ENCODE results near the gene TDRD10. TPM values are rescaled to one million over a fixed set of nuclear protein-coding genes. Genes with fewer than 3 reads are reported as not detected.
"Not testable (repeated sequence)": the region's sequence is repeated elsewhere in the genome, so short reads cannot be mapped to it uniquely, and the experiment has no call there.

The TDRD10 gene
- total RNA-seq, 1 donor from 2014 or later: not detected

DNA sequence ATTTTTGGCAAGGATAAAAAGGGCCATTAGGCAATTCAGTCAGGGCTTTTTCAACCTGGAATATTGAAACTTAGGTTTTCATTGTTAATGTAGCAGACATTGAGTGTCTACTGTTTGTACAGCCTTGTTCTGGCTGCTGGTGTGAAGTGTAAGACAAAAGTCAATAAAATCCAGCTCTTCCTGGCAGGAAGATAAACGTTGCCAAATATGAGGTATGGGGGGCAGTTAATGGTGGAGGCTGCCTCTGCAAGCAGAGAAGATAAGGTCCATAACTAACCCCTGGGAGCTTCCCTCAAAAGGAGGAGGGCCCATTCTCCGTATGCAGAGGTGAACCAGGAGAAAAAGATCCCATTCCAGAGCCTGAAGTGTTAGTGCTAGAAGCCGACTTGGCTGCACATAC lies 19.7 kb downstream of the TDRD10 start:
- Mint-ChIP-seq H3K4me1 (ENCODE audit: low read depth, unreplicated experiment) (peaks cover 3% of the 10 kb centered on the region), H3K4me3 (ENCODE audit: unreplicated experiment) (no peak overlapping the region), H3K9me3 (ENCODE audit: unreplicated experiment) (no peaks in the 10 kb centered on the region), H3K27ac (ENCODE audit: unreplicated experiment) (no peak overlapping the region), H3K27me3 (ENCODE audit: unreplicated experiment) (peaks cover 2% of the 10 kb centered on the region), H3K36me3 (ENCODE audit: unreplicated experiment) (no peaks in the 10 kb centered on the region)
- no peak for DNase-seq
- TF ChIP-seq, protein P1, sequence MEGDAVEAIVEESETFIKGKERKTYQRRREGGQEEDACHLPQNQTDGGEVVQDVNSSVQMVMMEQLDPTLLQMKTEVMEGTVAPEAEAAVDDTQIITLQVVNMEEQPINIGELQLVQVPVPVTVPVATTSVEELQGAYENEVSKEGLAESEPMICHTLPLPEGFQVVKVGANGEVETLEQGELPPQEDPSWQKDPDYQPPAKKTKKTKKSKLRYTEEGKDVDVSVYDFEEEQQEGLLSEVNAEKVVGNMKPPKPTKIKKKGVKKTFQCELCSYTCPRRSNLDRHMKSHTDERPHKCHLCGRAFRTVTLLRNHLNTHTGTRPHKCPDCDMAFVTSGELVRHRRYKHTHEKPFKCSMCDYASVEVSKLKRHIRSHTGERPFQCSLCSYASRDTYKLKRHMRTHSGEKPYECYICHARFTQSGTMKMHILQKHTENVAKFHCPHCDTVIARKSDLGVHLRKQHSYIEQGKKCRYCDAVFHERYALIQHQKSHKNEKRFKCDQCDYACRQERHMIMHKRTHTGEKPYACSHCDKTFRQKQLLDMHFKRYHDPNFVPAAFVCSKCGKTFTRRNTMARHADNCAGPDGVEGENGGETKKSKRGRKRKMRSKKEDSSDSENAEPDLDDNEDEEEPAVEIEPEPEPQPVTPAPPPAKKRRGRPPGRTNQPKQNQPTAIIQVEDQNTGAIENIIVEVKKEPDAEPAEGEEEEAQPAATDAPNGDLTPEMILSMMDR (IDR thresholded peaks at IDR 0.05; ENCODE audit: partially characterized antibody, unreplicated experiment): no peak

DNA sequence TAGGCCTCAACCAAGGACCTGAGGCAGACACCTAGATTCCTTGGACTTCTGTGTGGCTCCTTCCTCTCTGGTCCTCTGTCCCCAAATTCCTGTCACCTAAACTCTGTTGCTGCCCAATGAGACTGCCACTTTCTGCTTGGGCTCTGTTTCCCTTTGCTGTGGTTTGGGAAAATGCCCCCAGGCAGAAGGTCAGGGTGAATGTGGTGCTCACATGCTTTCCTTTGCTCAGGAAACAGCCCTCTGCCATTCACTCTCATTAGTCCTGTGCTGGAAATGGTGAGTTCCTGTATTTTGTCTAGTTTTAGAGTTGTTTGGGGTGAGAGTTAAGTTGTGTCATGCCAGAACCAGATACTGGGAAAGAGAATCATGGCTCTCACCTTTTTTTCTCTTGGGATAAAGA lies 22.9 kb downstream of the TDRD10 start:
- no peaks in the 10 kb centered on the region for H3K9me3 Mint-ChIP-seq (ENCODE audit: unreplicated experiment)
- DNase-seq: no peak

DNA sequence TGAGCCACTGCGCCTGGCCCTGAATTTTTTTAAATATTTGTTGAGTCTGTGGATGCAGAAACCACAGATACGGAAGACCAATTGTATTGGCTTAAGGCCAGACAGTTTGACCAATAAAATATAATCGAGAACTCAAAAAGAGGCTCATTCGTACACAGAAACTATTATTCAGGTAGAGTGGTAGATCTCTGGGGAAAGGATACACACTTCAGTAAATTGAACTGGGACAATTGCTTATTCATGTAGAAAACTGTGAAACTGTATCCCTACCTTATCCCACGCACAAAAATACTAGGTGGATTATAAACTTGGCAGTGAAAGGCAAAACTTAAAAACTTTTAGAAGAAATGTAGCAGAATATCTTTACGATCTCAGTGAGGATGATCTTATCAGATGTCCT lies 25.2 kb downstream of the TDRD10 start:
- no peaks in the 10 kb centered on the region for H3K4me1 Mint-ChIP-seq (ENCODE audit: low read depth, unreplicated experiment)
- H3K9me3 Mint-ChIP-seq (ENCODE audit: unreplicated experiment): no peaks in the 10 kb centered on the region
- no peak overlapping the region for H3K4me3 Mint-ChIP-seq (ENCODE audit: unreplicated experiment)
- no peak overlapping the region for H3K27ac Mint-ChIP-seq (ENCODE audit: unreplicated experiment)
- H3K27me3 Mint-ChIP-seq (ENCODE audit: unreplicated experiment): no peaks in the 10 kb centered on the region
- no peaks in the 10 kb centered on the region for H3K36me3 Mint-ChIP-seq (ENCODE audit: unreplicated experiment)
- DNase-seq: no peak
- TF ChIP-seq, protein P1 (IDR thresholded peaks at IDR 0.05; ENCODE audit: partially characterized antibody, unreplicated experiment): no peak

More for the DNA sequence above, 22.9 kb downstream of the TDRD10 start:
- Mint-ChIP-seq H3K36me3 (ENCODE audit: unreplicated experiment) (no peaks in the 10 kb centered on the region), H3K27me3 (ENCODE audit: unreplicated experiment) (no peaks in the 10 kb centered on the region), H3K27ac (ENCODE audit: unreplicated experiment) (no peak overlapping the region), H3K4me3 (ENCODE audit: unreplicated experiment) (no peak overlapping the region), H3K4me1 (ENCODE audit: low read depth, unreplicated experiment) (no peaks in the 10 kb centered on the region)
- TF ChIP-seq, protein P1 (IDR thresholded peaks at IDR 0.05; ENCODE audit: partially characterized antibody, unreplicated experiment): no peak

DNA sequence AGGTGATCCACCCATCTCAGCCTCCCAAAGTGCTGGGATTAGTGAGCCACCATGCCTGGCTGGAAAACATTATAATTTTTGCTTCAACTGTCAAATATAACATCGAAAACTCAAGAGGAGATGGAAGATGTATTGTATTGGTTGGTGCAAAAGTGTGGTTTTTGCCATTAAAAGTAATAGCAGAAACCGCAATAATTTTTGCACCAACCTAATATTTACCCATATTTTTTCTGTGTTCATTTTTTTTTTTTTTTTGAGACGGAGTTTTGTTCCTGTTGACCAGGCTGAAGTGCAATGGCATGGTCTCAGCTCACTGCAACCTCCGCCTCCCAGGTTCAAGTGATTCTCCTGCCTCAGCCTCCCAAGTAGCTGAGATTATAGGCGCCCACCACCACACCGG lies 27.3 kb downstream of the TDRD10 start:
- DNase-seq: no peak
- Mint-ChIP-seq H3K27me3 (ENCODE audit: unreplicated experiment) (no peaks in the 10 kb centered on the region), H3K4me1 (ENCODE audit: low read depth, unreplicated experiment) (no peaks in the 10 kb centered on the region), H3K27ac (ENCODE audit: unreplicated experiment) (no peak overlapping the region), H3K36me3 (ENCODE audit: unreplicated experiment) (no peaks in the 10 kb centered on the region), H3K4me3 (ENCODE audit: unreplicated experiment) (no peak overlapping the region), H3K9me3 (ENCODE audit: unreplicated experiment) (peaks cover 3% of the 10 kb centered on the region)
- TF ChIP-seq, protein P1 (IDR thresholded peaks at IDR 0.05; ENCODE audit: partially characterized antibody, unreplicated experiment): no peak

DNA sequence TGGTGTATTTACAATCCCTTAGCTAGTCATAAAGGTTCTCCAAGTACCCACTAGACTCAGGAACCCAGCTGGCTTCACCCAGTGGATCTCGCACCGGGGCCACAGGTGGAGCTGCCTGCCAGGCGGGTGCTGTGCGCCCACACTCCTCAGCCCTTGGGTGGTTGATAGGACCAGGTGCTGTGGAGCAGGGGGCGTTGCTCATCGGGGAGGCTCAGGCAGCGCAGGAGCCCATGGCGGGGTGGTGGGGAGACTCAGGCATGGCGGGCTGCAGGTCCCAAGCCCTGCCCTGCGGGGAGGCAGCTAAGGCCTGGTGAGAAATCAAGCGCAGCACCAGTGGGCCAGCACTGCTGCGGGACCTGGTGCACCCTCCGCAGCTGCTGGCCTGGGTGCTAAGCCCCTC lies 29.9 kb downstream of the TDRD10 start:
- H3K36me3 Mint-ChIP-seq (ENCODE audit: unreplicated experiment); H3K27me3 Mint-ChIP-seq (ENCODE audit: unreplicated experiment); H3K4me3 Mint-ChIP-seq (ENCODE audit: unreplicated experiment); H3K9me3 Mint-ChIP-seq (ENCODE audit: unreplicated experiment); DNase-seq; H3K27ac Mint-ChIP-seq (ENCODE audit: unreplicated experiment); H3K4me1 Mint-ChIP-seq (ENCODE audit: low read depth, unreplicated experiment): not testable (repeated sequence)

Measured in glutamatergic neuron (in vitro differentiated cells).